Prostate gland (tissue), 2 donors: ENCODE results near the gene TBC1D5.

ENCODE experiments used
- CTCF ChIP-seq, 4 experiments: fragments of 200-600 bp in 2 of 4; fragments of 450-650 bp in 2 of 4; sonication (generic) in 2 of 4; IDR thresholded peaks; 1 replicate in 3 of 4; 2 replicates in 1 of 4; pipeline ENCODE4 v1.5.1; 2016 to 2019; ENCODE audit warnings: antibody characterized with exemption in 4 of 4, mild to moderate bottlenecking in 2 of 4, moderate library complexity in 2 of 4
- POLR2AphosphoS5 ChIP-seq: sonication (generic); formaldehyde crosslinking; IDR thresholded peaks from one replicate; pipeline ENCODE4 v1.6.1; 2017; ENCODE audit warnings: antibody characterized with exemption

DNA sequence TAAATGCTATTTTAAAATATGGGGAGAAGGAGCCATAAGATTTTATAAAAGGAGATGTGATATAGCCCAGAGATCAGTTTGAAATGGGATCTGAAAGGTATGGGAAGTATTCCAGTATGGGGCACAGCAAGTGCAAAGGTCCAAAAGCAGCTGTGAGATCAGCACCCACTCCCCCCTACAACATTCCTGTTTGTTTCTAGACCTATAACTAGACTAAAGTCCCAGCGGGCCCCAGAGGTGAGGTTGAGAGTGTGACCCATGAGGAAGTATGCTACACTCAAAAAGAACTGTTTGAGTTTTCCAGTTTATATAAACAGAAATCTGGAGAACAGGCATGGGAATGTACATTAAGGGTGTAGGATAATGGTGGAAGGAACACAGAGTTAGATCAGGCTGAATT lies 152.5 kb downstream of the TBC1D5 start:
- TF ChIP-seq POLR2AphosphoS5, result no peak
- TF ChIP-seq CTCF (IDR thresholded peaks at IDR 0.05), result no peak
